Heart left ventricle (tissue), 13 donors: ENCODE results near the gene PTPRN2.

Experiments
- POLR2A ChIP-seq, 2 donors: fragments of 450-650 bp; IDR thresholded peaks; one replicate each; pipeline ENCODE4 v1.6.1; 2017; ENCODE audit warnings: antibody characterized with exemption in 2 of 2, mild to moderate bottlenecking in 2 of 2, moderate library complexity in 2 of 2
- TF ChIP-seq, protein P1 (sequence below), 12 donors: fragments of 200-600 bp; sonication (generic) in 4 of 12; IDR thresholded peaks; one replicate each; pipeline versions ENCODE4 v1.5.0 to v1.8.0; 2018 to 2022; ENCODE audit warnings: antibody characterized with exemption in 12 of 12, mild to moderate bottlenecking in 5 of 12
- donor health status: ischemic (EF 13 %, LVEDD 7.1; RV severe dilation, severe dysfunction).
- donor health status: DM: no; HTN: yes; CAD: no.
- donor health status: DM: no; HTN: no; CAD: no.
- donor health status: ischemic (EF 25% LVEDD 6.9; RV normal size, moderate dysfunction).
- donor health status: ischemic (EF 25% LVEDD 5.7; RV mildly dilated, moderate dysfunction).
- donor health status: ischemic (EF 35%, LVEDD 5.7; RV mildly dilated, moderate dysfunction).
- donor health status: nonischemic (EF 11% LVEDD 7.7; RV severe dilation, severe dysfunction).
- donor health status: DM: yes; HTN: yes; CAD: no.
- donor health status: PGD.
- donor health status: ischemic (EF 29% LVEDD 5.4; RV normal size, mild dysfunction).
- donor health status: nonischemic (EF 23%, LVEDD 6.1; RV moderate dilation, normal function).

DNA sequence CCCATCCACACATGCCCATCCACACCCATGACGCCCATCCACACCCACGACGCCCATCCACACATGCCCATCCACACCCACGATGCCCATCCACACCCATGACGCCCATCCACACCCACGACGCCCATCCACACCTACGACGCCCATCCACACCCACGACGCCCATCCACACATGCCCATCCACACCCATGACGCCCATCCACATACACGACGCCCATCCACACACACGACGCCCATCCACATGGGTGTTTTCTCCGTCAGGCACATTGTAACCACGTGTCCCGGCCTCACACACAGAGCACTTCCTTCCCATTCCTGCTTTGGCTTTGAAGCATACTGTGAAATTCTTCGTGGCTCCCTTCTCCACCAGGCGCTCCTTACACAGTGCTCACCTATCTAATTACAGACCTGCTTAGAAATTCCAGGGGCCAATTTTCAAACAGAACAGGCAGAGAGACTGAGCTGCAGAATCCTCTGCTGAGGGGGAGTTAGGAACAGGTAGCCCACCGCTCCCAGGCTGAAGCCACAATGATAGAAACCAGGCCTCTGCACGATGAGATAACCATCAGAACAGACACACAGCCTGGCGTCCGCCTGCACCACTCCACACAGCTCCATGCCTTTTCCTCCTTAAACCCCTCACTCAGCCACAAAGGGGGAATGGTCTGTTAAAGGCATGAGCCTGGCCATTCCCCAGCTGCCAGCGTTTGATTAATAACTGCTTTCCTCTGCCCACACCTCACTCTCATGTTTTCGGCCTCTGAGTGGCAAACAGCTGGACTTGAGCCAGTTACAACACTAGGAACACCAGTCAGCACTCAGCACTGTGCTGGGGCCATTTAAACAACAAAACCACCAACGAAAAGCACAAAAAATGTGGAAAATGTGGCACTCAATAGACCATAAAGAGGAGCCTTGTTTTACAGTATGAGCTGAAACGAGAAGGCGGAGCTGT, 501.6 kb downstream of the PTPRN2 start:
- TF ChIP-seq, protein P1, sequence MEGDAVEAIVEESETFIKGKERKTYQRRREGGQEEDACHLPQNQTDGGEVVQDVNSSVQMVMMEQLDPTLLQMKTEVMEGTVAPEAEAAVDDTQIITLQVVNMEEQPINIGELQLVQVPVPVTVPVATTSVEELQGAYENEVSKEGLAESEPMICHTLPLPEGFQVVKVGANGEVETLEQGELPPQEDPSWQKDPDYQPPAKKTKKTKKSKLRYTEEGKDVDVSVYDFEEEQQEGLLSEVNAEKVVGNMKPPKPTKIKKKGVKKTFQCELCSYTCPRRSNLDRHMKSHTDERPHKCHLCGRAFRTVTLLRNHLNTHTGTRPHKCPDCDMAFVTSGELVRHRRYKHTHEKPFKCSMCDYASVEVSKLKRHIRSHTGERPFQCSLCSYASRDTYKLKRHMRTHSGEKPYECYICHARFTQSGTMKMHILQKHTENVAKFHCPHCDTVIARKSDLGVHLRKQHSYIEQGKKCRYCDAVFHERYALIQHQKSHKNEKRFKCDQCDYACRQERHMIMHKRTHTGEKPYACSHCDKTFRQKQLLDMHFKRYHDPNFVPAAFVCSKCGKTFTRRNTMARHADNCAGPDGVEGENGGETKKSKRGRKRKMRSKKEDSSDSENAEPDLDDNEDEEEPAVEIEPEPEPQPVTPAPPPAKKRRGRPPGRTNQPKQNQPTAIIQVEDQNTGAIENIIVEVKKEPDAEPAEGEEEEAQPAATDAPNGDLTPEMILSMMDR (IDR thresholded peaks at IDR 0.05), result no peak
- TF ChIP-seq POLR2A (IDR thresholded peaks at IDR 0.05), result no peak
